Esophagus squamous epithelium (tissue), 4 donors: ENCODE data around the gene MBP.

ENCODE experiments used
- CTCF ChIP-seq, 6 experiments: fragments of 450-650 bp in 4 of 6; fragments of 200-600 bp in 2 of 6; sonication (generic) in 2 of 6; IDR thresholded peaks; one replicate each; pipeline ENCODE4 v1.5.1; 2016 to 2019; ENCODE audit warnings: antibody characterized with exemption in 6 of 6, mild to moderate bottlenecking in 4 of 6, moderate library complexity in 4 of 6
- POLR2A ChIP-seq, 4 donors: fragments of 450-650 bp; IDR thresholded peaks; one replicate each; pipeline ENCODE4 v1.6.1; 2017; ENCODE audit warnings: antibody characterized with exemption in 4 of 4, mild to moderate bottlenecking in 4 of 4, moderate library complexity in 3 of 4

- TF ChIP-seq CTCF (IDR thresholded peaks at IDR 0.05) = no peak
- no peak for TF ChIP-seq POLR2A (IDR thresholded peaks at IDR 0.05)
Observed at GRCh38 chr18:77102259-77103040, 30.1 kb downstream of the MBP start.
